B cell (primary cell): ENCODE data around the gene KLHL41. TPM values are rescaled to one million over a fixed set of nuclear protein-coding genes. Genes with fewer than 3 reads are reported as not detected.

Experiments used
- ATAC-seq: fragments of 200-7000 bp; cut with Tn5 transposase; one replicate; pipeline ENCODE4 v1.10.0; 2021; ENCODE audit warnings: low read depth, mild to moderate bottlenecking, moderate number of reproducible peaks, moderate library complexity
- CTCF ChIA-PET: fragments of 350-600 bp; sonication (Branson Sonifier 250); formaldehyde crosslinking; loops from one replicate; lab custom pipeline; 2021; ENCODE audit warnings: antibody characterized with exemption, inconsistent platforms; lab: Charles Lee
- POLR2A ChIA-PET: fragments of 350-600 bp; sonication (Branson Sonifier 250); formaldehyde crosslinking; loops from one replicate; lab custom pipeline; 2021; ENCODE audit warnings: antibody characterized with exemption; lab: Charles Lee
- DNase-seq: peaks from one replicate; pipeline ENCODE4 v3.0.0; 2013
- H2AFZ ChIP-seq: 2 replicates; pipeline ENCODE4 v1.6.1; 2012; ENCODE audit warnings: mild to moderate bottlenecking, low read depth, low read length; ENCODE audit not compliant: insufficient read depth, poor library complexity, severe bottlenecking
- H3K27ac ChIP-seq, 2 donors: 1 replicate in 1 of 2; 2 replicates in 1 of 2; pipeline ENCODE4 v1.5.1; 2012 to 2013; ENCODE audit warnings: low read length in 2 of 2, mild to moderate bottlenecking in 2 of 2, moderate library complexity in 1 of 2
- H3K27me3 ChIP-seq, 4 experiments: fragments of 200-600 bp in 1 of 4; sonication (generic) in 1 of 4; replicated peaks in 1 of 4; 1 replicate in 2 of 4; 2 replicates in 2 of 4; pipeline versions ENCODE4 v1.6.1 to v1.7.0; 2013 to 2016; ENCODE audit warnings: low read length in 3 of 4, mild to moderate bottlenecking in 2 of 4, mixed read lengths in 1 of 4, moderate library complexity in 1 of 4; ENCODE audit not compliant: insufficient read depth in 4 of 4, control insufficient read depth in 3 of 4; ENCODE audit errors: control extremely low read depth in 1 of 4
- H3K36me3 ChIP-seq, 2 experiments: replicated peaks in 1 of 2; 1 replicate in 1 of 2; 2 replicates in 1 of 2; pipeline versions ENCODE4 v1.6.1 to v1.7.1; 2013; ENCODE audit warnings: low read length in 1 of 2; ENCODE audit not compliant: insufficient read depth in 2 of 2, control insufficient read depth in 1 of 2; ENCODE audit errors: control extremely low read depth in 1 of 2, extremely low read depth in 1 of 2
- H3K4me1 ChIP-seq, 2 donors: fragments of 200-600 bp in 1 of 2; sonication (generic) in 1 of 2; 1 replicate in 1 of 2; 2 replicates in 1 of 2; pipeline versions ENCODE4 v1.5.1 to v1.6.1; 2013 to 2017; ENCODE audit warnings: low read length in 2 of 2; ENCODE audit not compliant: control insufficient read depth in 2 of 2, insufficient read depth in 2 of 2
- H3K4me2 ChIP-seq: replicated peaks from 2 replicates; pipeline ENCODE3; 2012; ENCODE audit warnings: mild to moderate bottlenecking, low read depth, low read length; ENCODE audit not compliant: poor library complexity, severe bottlenecking
- H3K4me3 ChIP-seq, 5 experiments: fragments of 200-600 bp in 1 of 5; sonication (generic) in 1 of 5; 1 replicate in 3 of 5; 2 replicates in 2 of 5; pipeline versions ENCODE4 v1.5.1 to v1.7.0; 2011 to 2016; ENCODE audit warnings: low read length in 4 of 5, mild to moderate bottlenecking in 4 of 5, low read depth in 2 of 5, control low read depth in 1 of 5, moderate library complexity in 1 of 5; ENCODE audit not compliant: insufficient read depth in 1 of 5; ENCODE audit errors: control extremely low read depth in 1 of 5, extremely low read depth in 1 of 5
- H3K79me2 ChIP-seq: fragments of 200-600 bp; sonication (generic); one replicate; pipeline ENCODE4 v1.6.0; 2016; ENCODE audit warnings: low read length; ENCODE audit not compliant: control insufficient read depth, insufficient read depth
- H3K9ac ChIP-seq: fragments of 200-600 bp; sonication (generic); 2 replicates; pipeline ENCODE4 v1.6.1; 2017; ENCODE audit warnings: mild to moderate bottlenecking, low read length, moderate library complexity
- H3K9me3 ChIP-seq, 3 donors: one replicate each; pipeline versions ENCODE4 v1.6.1 to v1.7.1; 2013; ENCODE audit warnings: low read length in 2 of 3; ENCODE audit not compliant: control insufficient read depth in 2 of 3, insufficient read depth in 1 of 3; ENCODE audit errors: control extremely low read depth in 1 of 3
- H4K20me1 ChIP-seq: 2 replicates; pipeline ENCODE4 v1.6.0; 2012; ENCODE audit warnings: mild to moderate bottlenecking, low read length; ENCODE audit not compliant: insufficient read depth, control insufficient read depth, poor library complexity, severe bottlenecking
- H3K27ac Mint-ChIP-seq: one replicate; pipeline ENCODE4 v1.8.0; 2021; ENCODE audit warnings: mixed read lengths
- H3K27me3 Mint-ChIP-seq: one replicate; pipeline ENCODE4 v1.8.0; 2021; ENCODE audit warnings: mixed read lengths
- H3K4me1 Mint-ChIP-seq: one replicate; pipeline ENCODE4 v1.8.0; 2021; ENCODE audit warnings: mixed read lengths
- H3K4me3 Mint-ChIP-seq: one replicate; pipeline ENCODE4 v1.8.0; 2021; ENCODE audit warnings: mixed read lengths
- H3K9me3 Mint-ChIP-seq: one replicate; pipeline ENCODE4 v1.8.0; 2022; ENCODE audit warnings: mixed read lengths; ENCODE audit not compliant: insufficient read depth
- CTCF ChIP-seq: fragments of 200-600 bp; IDR thresholded peaks from one replicate; pipeline ENCODE4 v1.8.0; 2022; ENCODE audit warnings: antibody characterized with exemption, mild to moderate bottlenecking
- EZH2 ChIP-seq: IDR thresholded peaks from 2 replicates; pipeline ENCODE4 v1.6.1; 2012; ENCODE audit warnings: borderline replicate concordance, low read depth, mild to moderate bottlenecking, moderate library complexity, low read length; ENCODE audit not compliant: insufficient read depth, poor library complexity, severe bottlenecking
- WGBS: methylation state at CpG from one replicate; pipeline ENCODE4 v1.1.5; 2013; ENCODE audit warnings: missing lambda C conversion rate; ENCODE audit not compliant: insufficient coverage; 5-methylcytosine and 5-hydroxymethylcytosine counted together
- intact Hi-C: fragments of 100-400 bp; cut with micrococcal nuclease; formaldehyde crosslinking; loops from one replicate; pipeline ENCODE4 v1.10.0; 2022
- polyA plus RNA-seq: library from polyadenylated mRNA; depleted of rRNA; stranded (reverse); fragments of >200 nt; gene quantifications from 2 replicates; pipeline ENCODE4 v1.2.3, GENCODE V29; 2012
- total RNA-seq, 2 donors: library from RNA; stranded (reverse); fragments of 120-200 nt in 1 of 2; gene quantifications; 1 replicate in 1 of 2; 2 replicates in 1 of 2; pipeline versions ENCODE4 v1.2.3 to v1.2.4, GENCODE V29; 2013 to 2022

Gene KLHL41
- total and polyA plus RNA-seq, 2 donors (not counting 1 experiment from before 2014, with no cell fraction given), result 0.03 to 0.27 TPM

DNA sequence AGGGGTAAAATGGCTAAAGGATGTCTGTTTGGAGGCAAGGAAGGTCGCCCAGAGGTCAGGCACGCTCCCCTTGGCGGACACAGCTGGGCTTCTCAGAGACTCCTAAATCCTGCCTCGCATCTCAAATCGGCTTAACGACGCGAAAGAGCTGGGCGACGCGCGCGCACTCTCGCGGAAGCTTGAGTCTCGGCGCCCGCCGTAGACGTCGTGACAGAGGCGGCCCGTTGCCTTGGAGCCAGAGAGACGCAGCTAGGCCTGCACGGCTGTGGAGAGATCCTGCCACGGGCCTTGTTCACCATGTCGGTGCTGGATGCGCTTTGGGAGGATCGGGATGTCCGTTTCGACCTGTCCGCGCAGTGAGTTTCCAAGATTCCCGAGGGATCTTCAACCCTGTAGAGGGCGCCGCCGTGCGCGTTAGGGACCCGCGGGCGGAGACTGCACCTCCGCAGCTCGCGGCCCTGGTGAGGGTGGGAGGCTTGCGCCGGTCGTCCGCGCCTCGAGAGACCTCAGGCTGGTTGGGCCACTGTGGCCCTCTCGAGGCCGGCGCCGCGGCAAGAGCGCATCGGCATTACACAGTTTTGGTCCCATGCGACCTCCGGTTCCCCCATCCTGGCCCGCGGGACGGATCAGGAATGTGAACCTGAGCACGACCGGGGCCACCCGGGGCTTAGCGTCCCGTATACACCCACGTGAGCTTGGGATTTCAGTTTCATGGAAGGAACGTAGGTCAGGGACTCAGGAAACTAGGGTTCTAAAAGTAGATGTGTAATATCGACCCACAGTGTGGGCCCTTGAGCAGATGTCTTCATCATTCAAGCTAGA, 30.0 kb upstream of the KLHL41 start, which contains the start of gene BBS5:
BBS5 (plus strand) TSS at position 238 of the 822 bp plus-strand sequence; CDS start at position 298, 60 bp downstream.
- peak within 1 kb of the TSS; percentile 98 for H2AFZ ChIP-seq
- H3K27me3 ChIP-seq, result peaks cover 0 to 8% (median 0%) of the 10 kb centered on the region in 4 experiments
- peak within 1 kb of the TSS in 1 of 2 donors; percentile 24 for H3K27ac ChIP-seq
- peak; percentile 75 for DNase-seq
- H3K9me3 ChIP-seq, result no peaks in the 10 kb centered on the region
- no peaks in the 10 kb centered on the region for H3K9me3 Mint-ChIP-seq
- no peaks in the 10 kb centered on the region for H3K36me3 ChIP-seq
- H3K79me2 ChIP-seq, result no peaks in the 10 kb centered on the region
- intact Hi-C loops, result no loop called here
- WGBS, result under 1% methylated on average over 70 of the region's 71 CpGs
- POLR2A ChIA-PET, result no interaction called here
- TF ChIP-seq CTCF (peak; percentile 50), EZH2 (no peak)
- peak within 1 kb of the TSS; percentile 66 to 82 (median 70) for H3K4me3 ChIP-seq
- H3K4me2 ChIP-seq, result peak within 1 kb of the TSS; percentile 84
- peak within 1 kb of the TSS; percentile 68 for H3K27ac Mint-ChIP-seq
- peak within 1 kb of the TSS; percentile 66 for H3K9ac ChIP-seq
- H3K4me1 Mint-ChIP-seq, result peaks cover 14% of the 10 kb centered on the region
- no peaks in the 10 kb centered on the region for H4K20me1 ChIP-seq
- peak; percentile 90 for ATAC-seq
- H3K27me3 Mint-ChIP-seq, result peaks cover 4% of the 10 kb centered on the region
- H3K4me1 ChIP-seq, result peaks cover 8 to 13% of the 10 kb centered on the region in 2 donors
- peak within 1 kb of the TSS; percentile 95 for H3K4me3 Mint-ChIP-seq
- CTCF ChIA-PET, result interaction anchor here (1.1 to 1.5 kb wide), 3 partner anchors 9 to 49 kb away, joined by 3 to 6 read pairs (median 5); no protein-coding TSS in a partner anchor

- H3K4me3 ChIP-seq, result peak overlapping the region; percentile 66 to 82 (median 70)
Measured at GRCh38 chr2:169480079-169480465, 29.4 kb upstream of the KLHL41 start.

More at GRCh38 chr2:169480079-169480465, 29.4 kb upstream of the KLHL41 start:
- Histone ChIP-seq H3K27ac (no peak overlapping the region), H4K20me1 (no peaks in the 10 kb centered on the region), H3K79me2 (no peaks in the 10 kb centered on the region), H3K9me3 (no peaks in the 10 kb centered on the region), H3K36me3 (no peaks in the 10 kb centered on the region), H3K27me3 (peaks cover 0 to 8% (median 0%) of the 10 kb centered on the region in 4 experiments), H3K4me1 (peaks cover 8 to 13% of the 10 kb centered on the region in 2 donors), H3K9ac (peak overlapping the region; percentile 66), H3K4me2 (peak overlapping the region; percentile 84), H2AFZ (peak overlapping the region; percentile 98)
- peaks cover 14% of the 10 kb centered on the region for H3K4me1 Mint-ChIP-seq
- peak overlapping the region; percentile 95 for H3K4me3 Mint-ChIP-seq
- no peak overlapping the region for H3K27ac Mint-ChIP-seq
- H3K27me3 Mint-ChIP-seq, result peaks cover 4% of the 10 kb centered on the region
- ChIA-PET CTCF (interaction anchor here (1.1 to 1.5 kb wide), 3 partner anchors 8 to 48 kb away, joined by 3 to 6 read pairs (median 5); no protein-coding TSS in a partner anchor), POLR2A (no interaction called here)
- ATAC-seq (no peak), DNase-seq (no peak)
- no peaks in the 10 kb centered on the region for H3K9me3 Mint-ChIP-seq
- no peak for TF ChIP-seq EZH2
- no peak for TF ChIP-seq CTCF
- intact Hi-C loops, result no loop called here
- 83% methylated on average over 1 of the region's 9 CpGs for WGBS
